Bronchial epithelial cell (primary cell): ENCODE results near the gene EML6. TPM values are rescaled to one million over a fixed set of nuclear protein-coding genes. Genes with fewer than 3 reads are reported as not detected.
"Not testable (repeated sequence)": the region's sequence is repeated elsewhere in the genome, so short reads cannot be mapped to it uniquely, and the experiment has no call there.

Experiments
- DNase-seq: peaks from one replicate; pipeline ENCODE4 v3.0.0-alpha.2; 2010; ENCODE audit warnings: low read depth
- FAIRE-seq: peaks from 2 replicates; lab custom pipeline; 2011; peaks lifted over from hg19 to GRCh38; lab: Jason Lieb, UNC
- H3K27me3 ChIP-seq: 2 replicates; pipeline ENCODE4 v1.5.1; 2011; ENCODE audit warnings: low read length; ENCODE audit not compliant: control insufficient read depth, insufficient read depth
- H3K36me3 ChIP-seq: 2 replicates; pipeline ENCODE4 v1.5.1; 2011; ENCODE audit warnings: low read length; ENCODE audit not compliant: control insufficient read depth, insufficient read depth
- H3K4me3 ChIP-seq: 2 replicates; pipeline ENCODE4 v1.5.1; 2011; ENCODE audit warnings: mild to moderate bottlenecking, low read depth, low read length, control low read depth
- CTCF ChIP-seq: IDR thresholded peaks from 2 replicates; pipeline ENCODE4 v1.5.1; 2011; ENCODE audit warnings: mild to moderate bottlenecking, moderate library complexity, low read length, control low read depth, inconsistent platforms; ENCODE audit not compliant: insufficient read depth, severe bottlenecking
- total RNA-seq: library from RNA; depleted of rRNA; stranded (reverse); fragments of >200 nt; gene quantifications from 2 replicates; pipeline ENCODE4 v1.2.1, GENCODE V29; 2014

EML6 gene
- total RNA-seq, 1 donor from 2014 or later, result 0.53 TPM

- FAIRE-seq (no peak), DNase-seq (peak; percentile 26)
- Histone ChIP-seq H3K27me3 (no peaks in the 10 kb centered on the region), H3K36me3 (no peaks in the 10 kb centered on the region), H3K4me3 (no peak overlapping the region)
- TF ChIP-seq CTCF, result no peak
Observed at GRCh38 chr2:54871457-54872107, 148.1 kb downstream of the EML6 start.

DNA sequence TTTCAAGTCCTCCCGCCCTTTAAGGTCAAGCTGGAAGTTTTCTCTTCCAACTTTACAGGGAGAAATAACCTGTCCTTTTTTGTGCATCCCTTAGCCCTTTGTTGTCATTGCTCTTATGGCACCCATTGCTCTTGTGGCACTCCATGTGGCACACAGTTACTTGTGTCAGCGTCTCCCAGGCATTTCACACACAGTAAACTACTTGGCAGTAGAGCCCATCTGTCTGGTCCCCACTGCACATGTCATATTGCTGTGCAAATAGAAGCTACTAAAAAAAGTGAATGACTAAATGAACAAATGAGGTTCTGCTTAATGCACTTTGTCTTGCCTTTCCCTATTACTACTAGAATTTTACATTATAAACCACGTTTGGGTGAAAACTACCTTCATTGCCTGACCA lies 149.3 kb downstream of the EML6 start:
- no peaks in the 10 kb centered on the region for H3K27me3 ChIP-seq
- DNase-seq (no peak), FAIRE-seq (no peak)
- TF ChIP-seq CTCF, result no peak
- H3K4me3 ChIP-seq, result no peak overlapping the region
- H3K36me3 ChIP-seq, result no peaks in the 10 kb centered on the region

GRCh38 chr2:54873236-54873635 lies 149.8 kb downstream of the EML6 start:
- DNase-seq, FAIRE-seq, H3K36me3 ChIP-seq, H3K27me3 ChIP-seq, H3K4me3 ChIP-seq: not testable (repeated sequence)

GRCh38 chr2:54876764-54877163 lies 153.3 kb downstream of the EML6 start:
- no peak for TF ChIP-seq CTCF
- FAIRE-seq (no peak), DNase-seq (peak; percentile 38)
- Histone ChIP-seq H3K36me3 (no peaks in the 10 kb centered on the region), H3K27me3 (no peaks in the 10 kb centered on the region), H3K4me3 (no peak overlapping the region)

DNA sequence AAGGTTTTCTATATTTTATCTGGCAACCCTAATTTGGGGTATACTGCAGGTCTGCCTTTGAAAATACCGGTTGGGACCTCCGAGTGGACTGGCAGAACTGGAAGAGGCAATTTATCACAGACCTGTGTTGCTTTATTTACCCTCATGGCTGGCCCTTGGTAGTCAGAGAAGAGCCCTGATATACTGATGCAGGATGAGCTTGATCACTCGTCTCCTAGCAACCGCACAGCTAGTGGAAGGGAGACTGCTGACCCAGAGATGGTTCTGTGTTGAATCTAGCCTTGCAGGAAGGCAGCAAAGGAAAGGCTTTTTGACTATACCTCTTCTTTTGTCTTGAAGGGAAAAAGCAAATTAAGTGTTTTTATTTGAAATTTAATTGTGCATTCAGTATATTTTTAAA lies 154.7 kb downstream of the EML6 start:
- FAIRE-seq (no peak), DNase-seq (no peak)
- no peaks in the 10 kb centered on the region for H3K27me3 ChIP-seq
- TF ChIP-seq CTCF, result no peak
- H3K36me3 ChIP-seq, result no peaks in the 10 kb centered on the region
- H3K4me3 ChIP-seq, result no peak overlapping the region

DNA sequence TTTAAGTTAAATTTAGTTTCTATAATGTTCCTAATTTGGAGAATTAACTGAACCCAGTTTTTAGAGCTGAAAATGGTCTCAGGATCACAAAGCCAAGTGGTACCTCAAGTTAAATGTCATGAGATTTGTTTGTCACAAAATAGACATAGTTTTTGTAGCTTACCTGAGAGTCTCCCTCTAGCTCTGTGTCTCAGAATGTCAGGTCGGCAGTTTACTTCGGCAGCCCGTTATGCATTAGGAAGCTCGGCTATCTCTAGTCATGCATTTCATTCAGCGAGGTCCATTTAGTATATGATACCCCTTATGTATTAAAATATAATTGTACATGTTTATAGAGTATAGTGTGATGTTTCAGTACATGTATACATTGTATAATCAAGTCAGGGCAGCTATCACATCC lies 155.6 kb downstream of the EML6 start:
- TF ChIP-seq CTCF, result no peak
- FAIRE-seq, result no peak
- H3K27me3 ChIP-seq, result no peaks in the 10 kb centered on the region
- H3K4me3 ChIP-seq, result no peak overlapping the region
- no peaks in the 10 kb centered on the region for H3K36me3 ChIP-seq
- no peak for DNase-seq
